Parathyroid adenoma (tissue), 2 donors: ENCODE data around the gene SLC35D3.

Experiments
- H2AFZ ChIP-seq: fragments of 300-600 bp; sonication (generic); one replicate; pipeline ENCODE4 v1.7.0; 2017; ENCODE audit warnings: antibody characterized with exemption, mild to moderate bottlenecking
- H3K27ac ChIP-seq: fragments of 300-600 bp; sonication (generic); one replicate; pipeline ENCODE4 v1.7.0; 2017
- H3K27me3 ChIP-seq: fragments of 300-600 bp; sonication (generic); one replicate; pipeline ENCODE4 v1.7.0; 2017; ENCODE audit warnings: low read length; ENCODE audit not compliant: control insufficient read depth, insufficient read depth
- H3K36me3 ChIP-seq: fragments of 300-600 bp; sonication (generic); one replicate; pipeline ENCODE4 v1.7.0; 2017; ENCODE audit warnings: low read length; ENCODE audit not compliant: control insufficient read depth, insufficient read depth
- H3K4me1 ChIP-seq: fragments of 300-600 bp; sonication (generic); one replicate; pipeline ENCODE4 v1.7.0; 2017; ENCODE audit warnings: control low read depth
- H3K4me2 ChIP-seq: fragments of 300-600 bp; sonication (generic); one replicate; pipeline ENCODE4 v1.7.0; 2017; ENCODE audit warnings: low read length
- H3K4me3 ChIP-seq: fragments of 300-600 bp; sonication (generic); one replicate; pipeline ENCODE4 v1.7.0; 2017; ENCODE audit warnings: low read depth, low read length
- H3K79me2 ChIP-seq: fragments of 300-600 bp; sonication (generic); one replicate; pipeline ENCODE4 v1.7.0; 2017; ENCODE audit warnings: control low read depth
- H3K9ac ChIP-seq: fragments of 300-600 bp; sonication (generic); one replicate; pipeline ENCODE4 v1.7.0; 2017; ENCODE audit warnings: mild to moderate bottlenecking
- H3K9me3 ChIP-seq: fragments of 300-600 bp; sonication (generic); one replicate; pipeline ENCODE4 v1.7.0; 2017; ENCODE audit warnings: low read length; ENCODE audit not compliant: control insufficient read depth
- CTCF ChIP-seq: fragments of 300-600 bp; sonication (generic); IDR thresholded peaks from one replicate; pipeline ENCODE4 v1.7.0; 2017; ENCODE audit warnings: antibody characterized with exemption, mild to moderate bottlenecking
- donor health status: primary hyperparathyroidism.

The SLC35D3 gene

GRCh38 chr6:136927292-136927691 is 5.2 kb downstream of the SLC35D3 start:
- no peak overlapping the region for H3K9ac ChIP-seq
- no peaks in the 10 kb centered on the region for H3K9me3 ChIP-seq
- no peak overlapping the region for H3K27ac ChIP-seq
- H3K4me3 ChIP-seq = no peak overlapping the region
- no peaks in the 10 kb centered on the region for H3K36me3 ChIP-seq
- H3K27me3 ChIP-seq = peaks cover 5% of the 10 kb centered on the region
- H3K4me1 ChIP-seq = no peaks in the 10 kb centered on the region
- TF ChIP-seq CTCF = peak; percentile 28
- H3K79me2 ChIP-seq = no peaks in the 10 kb centered on the region
- H2AFZ ChIP-seq = no peak overlapping the region
- no peak overlapping the region for H3K4me2 ChIP-seq

- Histone ChIP-seq H3K4me1 (no peaks in the 10 kb centered on the region), H2AFZ (no peak overlapping the region), H3K27me3 (no peaks in the 10 kb centered on the region), H3K9ac (no peak overlapping the region), H3K36me3 (no peaks in the 10 kb centered on the region), H3K4me2 (no peak overlapping the region), H3K79me2 (no peaks in the 10 kb centered on the region), H3K9me3 (no peaks in the 10 kb centered on the region), H3K4me3 (no peak overlapping the region), H3K27ac (no peak overlapping the region)
- TF ChIP-seq CTCF = no peak
Measured at GRCh38 chr6:136930528-136930927, 8.4 kb downstream of the SLC35D3 start.

DNA sequence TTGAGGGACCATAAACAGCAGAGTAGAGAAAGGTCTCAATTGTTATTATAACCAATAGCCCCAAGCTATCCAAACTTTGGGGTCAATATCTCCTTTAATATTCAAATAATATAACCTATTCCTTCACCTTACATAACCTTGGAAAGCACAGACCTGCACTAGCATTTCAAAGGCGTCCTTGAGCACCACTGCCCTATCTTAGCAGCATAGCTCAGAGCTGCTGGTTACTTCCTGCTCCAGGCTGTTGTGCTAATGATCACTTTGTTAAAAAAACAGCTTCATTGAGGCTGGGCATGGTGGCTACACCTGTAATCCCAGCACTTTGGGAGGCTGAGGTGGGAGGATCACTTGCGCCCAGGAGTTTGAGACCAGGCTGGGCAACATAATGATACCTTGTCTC is 10.5 kb downstream of the SLC35D3 start:
- Histone ChIP-seq H3K79me2 (no peaks in the 10 kb centered on the region), H3K27me3 (no peaks in the 10 kb centered on the region), H3K4me2 (no peak overlapping the region), H3K36me3 (no peaks in the 10 kb centered on the region), H3K4me1 (no peaks in the 10 kb centered on the region), H3K4me3 (no peak overlapping the region), H2AFZ (no peak overlapping the region), H3K9me3 (no peaks in the 10 kb centered on the region), H3K9ac (no peak overlapping the region), H3K27ac (no peak overlapping the region)
- no peak for TF ChIP-seq CTCF

DNA sequence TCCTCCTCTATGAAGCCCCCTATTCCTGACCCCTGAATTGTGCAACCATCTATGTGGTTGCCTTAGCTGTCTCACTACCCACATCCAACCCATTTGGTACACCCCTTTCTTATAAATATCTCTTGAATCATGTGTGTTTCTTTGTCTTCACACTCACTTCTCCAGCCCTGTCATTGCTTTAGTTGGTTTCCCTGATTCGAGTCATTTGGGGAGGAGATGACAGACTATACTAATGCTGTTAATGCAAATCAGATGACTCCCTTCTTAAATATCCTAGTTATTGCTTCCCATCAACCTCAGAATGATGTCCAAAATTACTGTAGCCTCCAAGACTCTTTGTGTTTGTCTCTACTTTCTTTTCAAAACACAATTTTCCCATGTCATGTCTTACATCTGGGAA is 23.0 kb downstream of the SLC35D3 start:
- Histone ChIP-seq H3K36me3 (no peaks in the 10 kb centered on the region), H3K4me2 (no peak overlapping the region), H3K9me3 (no peaks in the 10 kb centered on the region), H3K9ac (no peak overlapping the region), H2AFZ (no peak overlapping the region), H3K27ac (no peak overlapping the region), H3K4me1 (no peaks in the 10 kb centered on the region), H3K79me2 (no peaks in the 10 kb centered on the region), H3K4me3 (no peak overlapping the region), H3K27me3 (no peaks in the 10 kb centered on the region)
- no peak for TF ChIP-seq CTCF

DNA sequence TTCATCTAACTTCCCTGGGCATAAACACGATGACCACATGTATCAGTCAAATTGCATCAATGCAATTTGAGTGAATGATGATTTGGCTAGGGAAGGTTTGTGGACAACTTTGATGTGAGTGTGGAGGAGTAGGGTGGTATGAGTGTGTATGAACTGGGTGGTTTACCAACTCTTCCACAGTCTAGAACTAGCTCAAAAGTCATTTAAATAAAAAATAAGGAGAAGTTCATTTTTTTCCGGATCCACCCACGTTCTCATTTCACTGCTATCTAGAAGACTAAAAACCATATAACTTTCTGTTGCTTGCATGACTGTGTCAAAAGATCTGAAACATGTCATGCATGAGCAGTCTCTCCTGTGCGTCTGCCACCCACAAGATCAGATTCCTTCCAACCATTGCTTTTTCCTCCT is 23.6 kb downstream of the SLC35D3 start:
- Histone ChIP-seq H3K4me1 (no peaks in the 10 kb centered on the region), H3K9me3 (no peaks in the 10 kb centered on the region), H2AFZ (no peak overlapping the region), H3K9ac (no peak overlapping the region), H3K27ac (no peak overlapping the region), H3K4me2 (no peak overlapping the region), H3K79me2 (no peaks in the 10 kb centered on the region), H3K36me3 (no peaks in the 10 kb centered on the region), H3K4me3 (no peak overlapping the region), H3K27me3 (no peaks in the 10 kb centered on the region)
- no peak for TF ChIP-seq CTCF
